Measurements from ENCODE around the gene CRYBA1.

Gene CRYBA1

GRCh38 chr17:29303386-29303785 is 56.7 kb downstream of the CRYBA1 start:
- Histone ChIP-seq H4K8ac (ENCODE audit: low read depth, low read length) (no peak overlapping the region), H4K12ac (ENCODE audit: low read depth, low read length) (no peak overlapping the region), H3K4me2 (ENCODE audit: low read length) (no peak overlapping the region), H2AK5ac (ENCODE audit: low read length) (no peak overlapping the region), H3K27me3 (ENCODE audit: insufficient read depth, low read length) (no peaks in the 10 kb centered on the region), H3K9me3 (ENCODE audit: insufficient read depth, low read depth, low read length) (no peaks in the 10 kb centered on the region), H3K36me3 (ENCODE audit: control insufficient read depth in 1 of 2, insufficient read depth in 2 of 2, low read length in 2 of 2) (no peaks in the 10 kb centered on the region), H2BK120ac (ENCODE audit: insufficient read depth, low read length, poor library complexity) (no peak overlapping the region), H3K9ac (ENCODE audit: low read length) (no peak overlapping the region), H3K27ac (ENCODE audit: low read depth, low read length) (no peak overlapping the region), H4K91ac (ENCODE audit: low read depth, low read length) (no peak overlapping the region), H3K4me1 (ENCODE audit: control insufficient read depth in 1 of 2, insufficient read depth in 2 of 2, low read length in 2 of 2) (no peaks in the 10 kb centered on the region), H3K4me3 (ENCODE audit: low read depth, low read length) (no peak overlapping the region), H3K4ac (ENCODE audit: low read depth, low read length) (no peak overlapping the region), H2BK5ac (ENCODE audit: low read depth, low read length, poor library complexity) (no peak overlapping the region), H2BK12ac (ENCODE audit: low read length) (no peak overlapping the region), H2AFZ (ENCODE audit: insufficient read depth, low read length, poor library complexity) (no peak overlapping the region), H3K79me2 (ENCODE audit: control insufficient read depth, insufficient read depth, low read length, poor library complexity) (no peaks in the 10 kb centered on the region), H3K18ac (ENCODE audit: low read length) (no peak overlapping the region), H3K79me1 (ENCODE audit: low read length) (no peaks in the 10 kb centered on the region), H3K23ac (ENCODE audit: low read length) (no peak overlapping the region), H3K14ac (ENCODE audit: low read length) (no peak overlapping the region)
- no peak for DNase-seq
- WGBS (ENCODE audit: extremely low coverage, insufficient coverage, insufficient read length) = no CpG with 5 or more reads among the region's 3 CpGs
